ENCODE results near the gene XRCC1.
A peak's percentile ranks its signal among the peaks of the same experiment; 100 is the strongest.

The XRCC1 gene

DNA sequence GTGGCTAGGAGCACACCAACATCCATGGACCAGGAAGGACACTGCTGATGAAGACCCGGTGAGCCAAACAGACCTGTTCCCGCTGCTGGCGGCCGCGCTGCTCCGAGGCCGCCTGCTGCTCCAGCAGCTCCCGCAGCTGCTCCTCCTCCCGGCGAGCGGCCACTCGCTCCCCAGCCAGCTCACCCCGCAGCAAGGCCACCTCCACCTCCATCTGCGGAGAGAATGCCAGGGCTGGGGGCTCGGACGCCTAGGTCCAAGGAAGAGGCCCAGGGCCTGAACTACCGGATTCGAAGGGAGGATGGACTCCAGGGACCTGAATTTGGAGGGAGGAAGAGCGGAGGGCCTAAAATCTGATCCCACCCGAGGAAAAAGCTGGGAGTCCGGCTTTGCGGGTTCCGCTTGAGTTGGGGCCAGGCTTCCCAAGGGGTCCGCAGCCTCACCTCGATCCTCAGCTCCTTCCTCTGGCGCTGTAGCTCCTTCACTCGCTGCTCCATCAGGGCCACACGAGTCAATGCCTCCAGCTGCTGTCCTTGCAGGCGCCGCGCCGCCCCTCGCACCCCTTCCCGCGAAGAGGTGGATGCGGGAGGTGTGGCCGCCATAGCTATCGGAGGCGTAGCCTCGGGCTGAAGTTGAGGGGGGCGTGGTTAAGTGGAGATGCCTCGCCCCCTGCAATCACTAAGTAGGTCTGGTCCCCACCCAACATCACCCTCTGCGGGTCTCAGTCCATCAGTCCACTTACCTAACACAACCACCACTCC, 73.5 kb downstream of the XRCC1 start:
- intact Hi-C loops (cut with DNase I), result loop anchor here (5.0 kb wide), 1 partner anchor 55 kb away; no protein-coding TSS in a partner anchor
- DNase-seq, result peak in 2 of 10 donors; percentile 44 to 77

DNA sequence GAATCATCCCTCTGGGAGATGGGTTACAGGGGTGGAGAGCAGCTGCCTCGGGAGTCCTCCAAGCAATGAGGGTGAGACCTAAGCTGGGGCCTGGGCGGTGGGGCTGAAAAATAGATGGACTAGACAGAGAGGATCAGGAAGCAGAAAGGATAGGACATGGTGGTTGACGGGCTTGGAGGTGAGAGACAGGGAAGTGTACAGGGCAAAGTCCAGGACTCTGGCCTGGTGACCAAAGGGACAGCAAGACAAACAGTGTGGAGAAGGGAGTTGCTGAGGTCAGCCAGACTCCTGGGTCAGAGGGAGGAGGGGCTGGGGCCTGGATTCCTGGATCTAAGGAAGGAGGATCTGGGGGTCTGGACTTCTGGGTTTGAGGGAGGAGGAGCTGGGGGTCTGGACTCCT, 76.3 kb downstream of the XRCC1 start:
- DNase-seq, result peak in 3 of 10 donors; percentile 39 to 67 (median 42)
- intact Hi-C loops (cut with DNase I), result no loop called here

DNA sequence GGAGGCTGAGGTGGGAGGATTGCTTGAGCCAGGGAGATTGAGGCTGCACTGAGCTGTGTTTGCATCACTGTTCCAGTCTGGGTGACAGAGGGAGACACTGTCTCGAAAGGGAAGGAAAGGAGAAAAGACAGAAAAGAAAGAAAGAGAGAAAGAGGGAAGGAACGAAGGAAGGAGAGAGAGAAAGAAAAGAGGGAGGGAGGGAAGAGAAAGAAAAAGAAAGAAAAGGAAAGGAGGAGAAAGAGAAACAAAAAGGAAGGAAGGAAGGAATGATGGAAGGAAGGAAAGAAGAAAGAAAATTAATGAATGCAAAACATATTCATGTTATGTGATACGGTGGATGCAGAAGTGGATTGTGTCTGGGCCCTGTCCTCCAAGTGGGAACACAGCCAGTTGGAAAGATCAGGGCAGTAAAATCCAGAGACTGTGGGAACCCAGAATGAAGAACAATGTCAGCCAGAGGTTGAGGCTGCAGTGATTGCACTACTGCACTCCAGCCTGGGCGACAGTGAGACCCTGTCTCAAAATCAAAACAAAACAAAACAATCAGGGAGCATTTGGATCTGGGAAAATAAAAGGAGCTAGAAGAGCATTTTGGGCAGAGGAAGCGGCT, 77.0 kb downstream of the XRCC1 start:
- intact Hi-C loops (cut with DNase I), result no loop called here

DNA sequence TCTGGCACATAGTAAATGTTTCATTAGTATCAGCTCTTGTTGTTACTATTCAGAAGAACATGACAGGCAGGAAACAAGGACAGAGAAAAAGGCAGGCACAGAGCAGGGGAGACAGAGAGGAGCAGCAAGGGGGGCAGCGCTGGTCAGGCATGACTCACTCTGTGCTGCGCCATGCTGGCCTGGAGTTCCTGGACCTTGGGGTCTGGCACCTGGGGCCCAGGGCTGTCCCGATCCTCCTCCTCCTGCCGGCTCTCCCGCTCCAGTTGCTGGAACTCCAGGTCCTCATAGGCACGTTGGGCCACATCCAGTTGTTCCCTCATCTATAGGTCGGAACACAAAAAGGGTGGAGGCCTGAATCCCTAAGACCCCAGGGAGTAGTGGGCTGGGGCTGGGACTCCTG, 78.4 kb downstream of the XRCC1 start:
- peak in 3 of 10 donors; percentile 55 to 81 (median 65) for DNase-seq
- intact Hi-C loops (cut with DNase I), result no loop called here

More for the DNA sequence above, 77.0 kb downstream of the XRCC1 start:
- peak in 2 of 10 donors; percentile 24 to 34 for DNase-seq

DNA sequence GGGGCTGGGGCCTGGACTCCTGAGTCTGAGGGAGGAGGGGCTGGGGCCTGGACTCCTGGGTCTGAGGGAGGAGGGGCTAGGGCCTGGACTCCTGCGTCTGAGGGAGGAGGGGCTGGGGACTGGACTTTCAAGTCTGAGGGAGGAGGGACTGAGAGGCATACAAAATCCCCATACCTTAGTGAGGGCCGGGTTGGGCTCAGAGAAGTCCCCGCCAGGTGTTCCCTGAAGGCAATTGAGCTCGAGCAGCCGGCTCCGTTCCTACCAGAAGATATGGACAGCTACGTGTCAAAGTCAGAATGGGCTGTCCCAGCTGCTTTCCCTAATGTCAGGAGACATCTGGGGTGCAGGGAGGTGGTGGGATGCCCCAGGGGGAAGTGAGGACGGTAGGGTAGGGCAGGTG, 80.2 kb downstream of the XRCC1 start:
- DNase-seq, result peak in 3 of 10 donors; percentile 20 to 70 (median 52)
- intact Hi-C loops (cut with DNase I), result no loop called here
